Measurements from ENCODE around the gene DLGAP4. TPM values are rescaled to one million over a fixed set of nuclear protein-coding genes. Genes with fewer than 3 reads are reported as not detected.
A peak's percentile ranks its signal among the peaks of the same experiment; 100 is the strongest.

DLGAP4 gene
- total and polyA plus RNA-seq, 9 of the 15 experiments (the other 6 are each of a cell fraction or from before 2014, with no cell fraction given): 0.31 to 34.1 (median 4.5) TPM

GRCh38 chr20:36574366-36575135 lies 268.4 kb downstream of the DLGAP4 start (continued):
- TF ChIP-seq AFF4 (CRISPR knock-in tag; IDR thresholded peaks at IDR 0.05) (no peak; the same call in 1 of the 2 replicates), ZNF282 (CRISPR knock-in tag; IDR thresholded peaks at IDR 0.05) (no peak), TRIM25 (IDR thresholded peaks at IDR 0.05; ENCODE audit: borderline replicate concordance) (no peak), ZBTB40 (IDR thresholded peaks at IDR 0.05) (peak; percentile 40; the same call in 1 of the 2 replicates), ZBTB40 (CRISPR knock-in tag; IDR thresholded peaks at IDR 0.05) (no peak), FOXA1 (IDR thresholded peaks at IDR 0.05; ENCODE audit: borderline replicate concordance) (no peak), RHOXF2B (CRISPR knock-in tag; conservative IDR thresholded peaks at IDR 0.05) (no peak)

All from K562 (cell line).